GM12878 (cell line): Measurements from ENCODE around the gene NEK1.

Experiments
- ATF7 ChIP-seq: fragments of 450-650 bp; IDR thresholded peaks from 2 replicates; pipeline ENCODE4 v1.6.1; 2016; ENCODE audit warnings: low read depth, mild to moderate bottlenecking
- EZH2 ChIP-seq: IDR thresholded peaks from 2 replicates; pipeline ENCODE4 v1.6.1; 2012; ENCODE audit warnings: low read depth, mild to moderate bottlenecking, control low read depth, inconsistent platforms, low read length, borderline replicate concordance; ENCODE audit not compliant: control insufficient read depth
- FOXM1 ChIP-seq: IDR thresholded peaks from 2 replicates; pipeline ENCODE4 v1.6.1; 2012; ENCODE audit warnings: low read depth, mild to moderate bottlenecking, inconsistent platforms, low read length, moderate library complexity
- MTA2 ChIP-seq: fragments of 450-650 bp; IDR thresholded peaks from 2 replicates; pipeline ENCODE4 v1.6.1; 2016; ENCODE audit warnings: low read depth, mild to moderate bottlenecking, moderate library complexity
- NRF1 ChIP-seq: conservative IDR thresholded peaks from 2 replicates; pipeline ENCODE4 v1.6.1; 2011; ENCODE audit warnings: mild to moderate bottlenecking, low read depth, low read length, improper control_type of control experiment
- SIX5 ChIP-seq: IDR thresholded peaks from 2 replicates; pipeline ENCODE4 v1.6.1; 2011; ENCODE audit warnings: mild to moderate bottlenecking, low read depth, low read length, moderate library complexity; ENCODE audit not compliant: severe bottlenecking
- SUPT20H ChIP-seq: IDR thresholded peaks from 2 replicates; pipeline ENCODE4 v1.6.1; 2011; ENCODE audit warnings: low read depth, mild to moderate bottlenecking, low read length, moderate library complexity, borderline replicate concordance; ENCODE audit not compliant: control insufficient read depth
- TCF7 ChIP-seq: IDR thresholded peaks from 2 replicates; pipeline ENCODE4 v1.6.1; 2014; ENCODE audit warnings: antibody characterized with exemption, borderline replicate concordance
- ZBED1 ChIP-seq: IDR thresholded peaks from 2 replicates; pipeline ENCODE4 v1.6.1; 2016; ENCODE audit warnings: borderline replicate concordance
- ZNF384 ChIP-seq: IDR thresholded peaks from 2 replicates; pipeline ENCODE4 v1.6.1; 2012; ENCODE audit warnings: low read depth, mild to moderate bottlenecking, low read length, improper control_type of control experiment, borderline replicate concordance
- TF ChIP-seq, protein P1 (sequence below), 3 experiments: IDR thresholded peaks in 2 of 3; conservative IDR thresholded peaks in 1 of 3; 2 replicates each; pipeline ENCODE4 v1.5.1; 2011; ENCODE audit warnings: low read depth in 3 of 3, low read length in 3 of 3, mild to moderate bottlenecking in 3 of 3, control low read depth in 2 of 3, moderate library complexity in 2 of 3, inconsistent platforms in 1 of 3, mixed read lengths in 1 of 3; ENCODE audit not compliant: control insufficient read depth in 2 of 3, insufficient read depth in 1 of 3; ENCODE audit errors: extremely low read depth in 1 of 3
- TF ChIP-seq, protein P2 (sequence below): IDR thresholded peaks from 2 replicates; pipeline ENCODE4 v1.6.1; 2011; ENCODE audit warnings: mild to moderate bottlenecking, low read depth, low read length, moderate library complexity; ENCODE audit not compliant: insufficient replicate concordance

DNA sequence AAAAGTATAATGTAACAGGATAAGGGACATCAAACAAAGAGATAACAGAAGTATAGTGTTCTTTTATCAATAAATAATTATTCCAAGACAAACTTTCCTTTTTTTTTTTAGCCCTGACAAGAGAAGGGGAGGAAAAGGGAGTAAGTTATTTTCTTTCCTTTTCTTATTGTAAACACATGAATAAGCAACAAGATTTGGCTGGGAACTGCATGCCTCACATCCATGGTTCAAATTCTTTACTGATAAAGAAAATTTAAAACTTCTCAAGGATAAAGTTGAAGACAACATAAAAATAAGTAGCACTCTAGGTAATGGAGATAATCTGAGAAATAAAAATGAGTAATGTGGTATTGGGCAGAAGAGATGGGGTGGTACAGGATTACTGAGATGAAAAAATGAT, 71.6 kb downstream of the NEK1 start:
- TF ChIP-seq, protein P1, sequence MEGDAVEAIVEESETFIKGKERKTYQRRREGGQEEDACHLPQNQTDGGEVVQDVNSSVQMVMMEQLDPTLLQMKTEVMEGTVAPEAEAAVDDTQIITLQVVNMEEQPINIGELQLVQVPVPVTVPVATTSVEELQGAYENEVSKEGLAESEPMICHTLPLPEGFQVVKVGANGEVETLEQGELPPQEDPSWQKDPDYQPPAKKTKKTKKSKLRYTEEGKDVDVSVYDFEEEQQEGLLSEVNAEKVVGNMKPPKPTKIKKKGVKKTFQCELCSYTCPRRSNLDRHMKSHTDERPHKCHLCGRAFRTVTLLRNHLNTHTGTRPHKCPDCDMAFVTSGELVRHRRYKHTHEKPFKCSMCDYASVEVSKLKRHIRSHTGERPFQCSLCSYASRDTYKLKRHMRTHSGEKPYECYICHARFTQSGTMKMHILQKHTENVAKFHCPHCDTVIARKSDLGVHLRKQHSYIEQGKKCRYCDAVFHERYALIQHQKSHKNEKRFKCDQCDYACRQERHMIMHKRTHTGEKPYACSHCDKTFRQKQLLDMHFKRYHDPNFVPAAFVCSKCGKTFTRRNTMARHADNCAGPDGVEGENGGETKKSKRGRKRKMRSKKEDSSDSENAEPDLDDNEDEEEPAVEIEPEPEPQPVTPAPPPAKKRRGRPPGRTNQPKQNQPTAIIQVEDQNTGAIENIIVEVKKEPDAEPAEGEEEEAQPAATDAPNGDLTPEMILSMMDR (IDR thresholded peaks at IDR 0.05 in 2 of 3, conservative IDR thresholded peaks at IDR 0.05 in 1 of 3; ENCODE audit: control insufficient read depth in 2 of 3, extremely low read depth in 1 of 3, insufficient read depth in 1 of 3, low read depth in 3 of 3, low read length in 3 of 3), result no peak
- TF ChIP-seq NRF1 (no peak), MTA2 (no peak), ATF7 (no peak), EZH2 (no peak), ZBED1 (no peak), FOXM1 (no peak), SIX5 (no peak), SUPT20H (no peak), ZNF384 (no peak), TCF7 (no peak)
- TF ChIP-seq, protein P2, sequence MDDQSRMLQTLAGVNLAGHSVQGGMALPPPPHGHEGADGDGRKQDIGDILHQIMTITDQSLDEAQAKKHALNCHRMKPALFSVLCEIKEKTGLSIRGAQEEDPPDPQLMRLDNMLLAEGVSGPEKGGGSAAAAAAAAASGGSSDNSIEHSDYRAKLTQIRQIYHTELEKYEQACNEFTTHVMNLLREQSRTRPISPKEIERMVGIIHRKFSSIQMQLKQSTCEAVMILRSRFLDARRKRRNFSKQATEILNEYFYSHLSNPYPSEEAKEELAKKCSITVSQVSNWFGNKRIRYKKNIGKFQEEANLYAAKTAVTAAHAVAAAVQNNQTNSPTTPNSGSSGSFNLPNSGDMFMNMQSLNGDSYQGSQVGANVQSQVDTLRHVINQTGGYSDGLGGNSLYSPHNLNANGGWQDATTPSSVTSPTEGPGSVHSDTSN, result no peak
